ENCODE results near the gene BSN.

DNA sequence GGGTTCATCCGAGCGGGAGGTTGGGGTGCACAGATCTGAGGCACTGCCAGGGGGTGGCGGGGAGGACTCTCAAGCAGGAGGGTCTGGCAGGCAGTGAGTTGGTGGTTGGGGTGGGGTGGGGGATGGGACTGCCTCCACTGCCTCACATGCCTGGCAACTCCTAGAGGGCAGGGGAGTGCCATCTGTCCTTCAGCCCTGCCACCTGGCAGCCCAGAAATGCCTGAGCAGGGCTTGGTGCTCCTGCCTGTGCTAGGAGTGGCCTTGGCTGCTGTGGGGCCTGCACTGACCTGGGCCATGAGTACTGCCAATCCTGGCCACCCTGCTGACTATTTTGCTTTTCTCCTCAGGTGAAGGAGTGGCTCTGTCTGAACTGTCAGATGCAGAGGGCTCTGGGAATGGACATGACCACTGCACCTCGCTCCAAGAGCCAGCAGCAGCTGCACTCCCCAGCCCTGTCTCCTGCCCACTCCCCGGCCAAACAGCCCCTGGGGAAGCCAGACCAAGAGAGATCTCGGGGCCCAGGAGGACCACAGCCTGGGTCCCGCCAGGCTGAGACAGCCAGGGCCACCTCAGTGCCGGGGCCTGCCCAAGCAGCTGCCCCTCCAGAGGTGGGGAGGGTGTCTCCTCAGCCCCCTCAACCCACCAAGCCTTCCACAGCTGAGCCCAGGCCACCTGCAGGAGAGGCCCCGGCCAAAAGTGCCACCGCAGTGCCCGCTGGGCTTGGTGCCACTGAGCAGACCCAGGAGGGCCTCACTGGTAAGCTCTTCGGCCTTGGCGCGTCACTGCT is 87.8 kb downstream of the BSN start:
- no peak for TF ChIP-seq POLR2A (IDR thresholded peaks at IDR 0.05)
- TF ChIP-seq, protein P1, sequence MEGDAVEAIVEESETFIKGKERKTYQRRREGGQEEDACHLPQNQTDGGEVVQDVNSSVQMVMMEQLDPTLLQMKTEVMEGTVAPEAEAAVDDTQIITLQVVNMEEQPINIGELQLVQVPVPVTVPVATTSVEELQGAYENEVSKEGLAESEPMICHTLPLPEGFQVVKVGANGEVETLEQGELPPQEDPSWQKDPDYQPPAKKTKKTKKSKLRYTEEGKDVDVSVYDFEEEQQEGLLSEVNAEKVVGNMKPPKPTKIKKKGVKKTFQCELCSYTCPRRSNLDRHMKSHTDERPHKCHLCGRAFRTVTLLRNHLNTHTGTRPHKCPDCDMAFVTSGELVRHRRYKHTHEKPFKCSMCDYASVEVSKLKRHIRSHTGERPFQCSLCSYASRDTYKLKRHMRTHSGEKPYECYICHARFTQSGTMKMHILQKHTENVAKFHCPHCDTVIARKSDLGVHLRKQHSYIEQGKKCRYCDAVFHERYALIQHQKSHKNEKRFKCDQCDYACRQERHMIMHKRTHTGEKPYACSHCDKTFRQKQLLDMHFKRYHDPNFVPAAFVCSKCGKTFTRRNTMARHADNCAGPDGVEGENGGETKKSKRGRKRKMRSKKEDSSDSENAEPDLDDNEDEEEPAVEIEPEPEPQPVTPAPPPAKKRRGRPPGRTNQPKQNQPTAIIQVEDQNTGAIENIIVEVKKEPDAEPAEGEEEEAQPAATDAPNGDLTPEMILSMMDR (IDR thresholded peaks at IDR 0.05) = no peak
